ENCODE data around the gene DYNLRB1. TPM values are rescaled to one million over a fixed set of nuclear protein-coding genes. Genes with fewer than 3 reads are reported as not detected.

DYNLRB1 gene
- polyA plus RNA-seq, 3 donors = 139 to 166 (median 148) TPM

DNA sequence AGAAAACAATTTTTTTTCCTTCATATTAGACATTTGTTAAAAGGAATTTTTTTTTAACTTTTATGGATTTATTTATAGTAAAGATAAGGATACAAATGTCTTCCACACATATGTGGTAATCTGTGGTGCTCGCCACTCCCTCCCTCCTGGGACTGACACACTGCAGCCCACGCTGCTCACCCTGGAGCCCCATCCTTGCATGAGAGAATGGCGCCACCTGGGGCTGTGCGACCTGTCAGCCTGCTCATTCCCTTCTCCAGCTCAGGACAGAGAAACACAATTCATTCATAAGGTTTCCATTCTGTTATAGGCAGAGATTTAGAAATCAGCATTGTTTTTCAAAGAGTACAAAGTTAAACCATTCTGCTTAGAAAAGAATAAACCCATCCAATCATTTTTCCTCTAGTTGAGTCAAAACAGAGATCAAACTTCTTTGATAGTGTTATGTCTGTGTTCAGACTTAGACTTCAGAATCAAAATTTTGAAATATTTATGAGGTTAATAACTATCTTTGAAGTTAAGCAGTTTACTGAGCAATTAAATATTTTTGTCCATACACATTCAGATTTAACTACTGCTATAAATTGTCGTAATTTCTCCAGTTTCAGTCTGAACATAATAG lies 42.8 kb upstream of the DYNLRB1 start:
- Histone ChIP-seq H4K20me1 (ENCODE audit: insufficient read depth, low read length) (peaks cover 46% of the 10 kb centered on the region), H3K9me3 (replicated peaks in 1 of 2; ENCODE audit: control insufficient read depth in 1 of 2, insufficient read depth in 1 of 2, low read length in 2 of 2) (no peaks in the 10 kb centered on the region), H3K4me3 (replicated peaks in 1 of 3; ENCODE audit: low read depth in 2 of 3, low read length in 3 of 3) (no peak overlapping the region), H2AFZ (ENCODE audit: insufficient read depth, low read depth, low read length, poor library complexity, severe bottlenecking) (no peak overlapping the region), H3K9ac (ENCODE audit: insufficient read depth, low read length, poor library complexity, severe bottlenecking) (no peak overlapping the region), H3K36me3 (replicated peaks in 1 of 2; ENCODE audit: control insufficient read depth in 1 of 2, insufficient read depth in 2 of 2, low read length in 2 of 2) (peaks cover 70 to 78% of the 10 kb centered on the region in 2 donors), H3K79me2 (ENCODE audit: insufficient read depth, low read length) (no peaks in the 10 kb centered on the region), H3K27ac (ENCODE audit: low read depth in 1 of 2, low read length in 2 of 2) (no peak overlapping the region), H3K27me3 (ENCODE audit: control insufficient read depth in 2 of 2, insufficient read depth in 2 of 2, low read length in 2 of 2) (no peaks in the 10 kb centered on the region), H3K4me1 (ENCODE audit: control insufficient read depth in 1 of 2, insufficient read depth in 2 of 2, low read length in 2 of 2) (no peaks in the 10 kb centered on the region), H3K4me2 (replicated peaks; ENCODE audit: extremely low read depth, low read length, poor library complexity, severe bottlenecking) (no peak overlapping the region)
- H3K4me3 Mint-ChIP-seq = no peak overlapping the region
- no peak for DNase-seq
- H3K4me1 Mint-ChIP-seq = peaks cover 7% of the 10 kb centered on the region
- TF ChIP-seq, protein P1, sequence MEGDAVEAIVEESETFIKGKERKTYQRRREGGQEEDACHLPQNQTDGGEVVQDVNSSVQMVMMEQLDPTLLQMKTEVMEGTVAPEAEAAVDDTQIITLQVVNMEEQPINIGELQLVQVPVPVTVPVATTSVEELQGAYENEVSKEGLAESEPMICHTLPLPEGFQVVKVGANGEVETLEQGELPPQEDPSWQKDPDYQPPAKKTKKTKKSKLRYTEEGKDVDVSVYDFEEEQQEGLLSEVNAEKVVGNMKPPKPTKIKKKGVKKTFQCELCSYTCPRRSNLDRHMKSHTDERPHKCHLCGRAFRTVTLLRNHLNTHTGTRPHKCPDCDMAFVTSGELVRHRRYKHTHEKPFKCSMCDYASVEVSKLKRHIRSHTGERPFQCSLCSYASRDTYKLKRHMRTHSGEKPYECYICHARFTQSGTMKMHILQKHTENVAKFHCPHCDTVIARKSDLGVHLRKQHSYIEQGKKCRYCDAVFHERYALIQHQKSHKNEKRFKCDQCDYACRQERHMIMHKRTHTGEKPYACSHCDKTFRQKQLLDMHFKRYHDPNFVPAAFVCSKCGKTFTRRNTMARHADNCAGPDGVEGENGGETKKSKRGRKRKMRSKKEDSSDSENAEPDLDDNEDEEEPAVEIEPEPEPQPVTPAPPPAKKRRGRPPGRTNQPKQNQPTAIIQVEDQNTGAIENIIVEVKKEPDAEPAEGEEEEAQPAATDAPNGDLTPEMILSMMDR (IDR thresholded peaks at IDR 0.05) = no peak
- H3K27ac Mint-ChIP-seq = peak overlapping the region in 2 of 7 donors; percentile 25 to 50
- peaks cover 59 to 87% of the 10 kb centered on the region in 2 donors for H3K36me3 Mint-ChIP-seq
- no CpG with 5 or more reads among the region's 5 CpGs for WGBS (ENCODE audit: insufficient coverage)
- H3K27me3 Mint-ChIP-seq (ENCODE audit: low read depth in 3 of 3) = no peaks in the 10 kb centered on the region
- H3K9me3 Mint-ChIP-seq = no peaks in the 10 kb centered on the region
- intact Hi-C loops (cut with micrococcal nuclease) = no loop called here

DNA sequence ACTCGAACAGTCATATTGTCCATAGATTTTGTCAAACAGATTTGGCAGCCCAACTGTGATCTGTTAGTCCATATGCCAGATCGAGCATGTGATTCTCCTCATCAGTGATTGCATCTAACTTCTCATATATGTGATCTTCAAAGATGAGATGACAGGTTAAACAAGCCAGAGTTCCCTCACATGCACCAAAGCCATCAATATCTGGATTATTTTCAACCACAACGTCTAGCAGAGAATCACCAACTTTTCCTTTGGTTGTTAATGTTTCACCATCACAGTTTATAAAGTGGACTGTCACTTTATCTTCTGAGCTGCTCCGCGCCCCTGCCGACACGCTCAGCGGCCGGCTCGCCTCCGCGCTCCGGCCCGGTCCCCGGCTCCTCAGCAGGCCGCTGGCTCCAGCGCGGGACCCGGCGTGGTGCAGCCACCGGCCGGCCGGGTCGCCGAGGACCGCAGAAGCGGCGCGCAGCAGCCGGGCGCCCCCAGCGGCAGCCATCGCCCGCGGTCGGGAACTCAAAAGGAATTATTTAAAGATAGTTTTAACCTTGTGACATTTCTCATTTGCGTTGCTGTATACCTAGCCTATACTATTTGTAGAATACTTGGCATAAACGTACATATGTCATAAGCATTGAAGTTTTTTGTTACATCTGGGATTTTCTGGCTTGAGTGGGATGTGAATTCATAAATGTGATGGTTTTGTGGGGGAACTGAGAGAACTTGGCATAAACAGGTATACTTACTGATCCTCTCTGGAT lies 40.1 kb upstream of the DYNLRB1 start:
- TF ChIP-seq, protein P1 (IDR thresholded peaks at IDR 0.05) = peak; percentile 79

More for the DNA sequence above, 40.1 kb upstream of the DYNLRB1 start:
- no peak overlapping the region for H3K27ac ChIP-seq (ENCODE audit: low read depth in 1 of 2, low read length in 2 of 2)
- peak overlapping the region in 1 of 7 donors; percentile 50 for H3K27ac Mint-ChIP-seq
- no peak overlapping the region for H3K9ac ChIP-seq (ENCODE audit: insufficient read depth, low read length, poor library complexity, severe bottlenecking)
- H3K9me3 Mint-ChIP-seq = peaks cover 0 to 3% (median 0%) of the 10 kb centered on the region in 7 donors
- H3K27me3 ChIP-seq (ENCODE audit: control insufficient read depth in 2 of 2, insufficient read depth in 2 of 2, low read length in 2 of 2) = no peaks in the 10 kb centered on the region
- no peak overlapping the region for H3K4me2 ChIP-seq (replicated peaks; ENCODE audit: extremely low read depth, low read length, poor library complexity, severe bottlenecking)
- 22% methylated on average over 30 of the region's 38 CpGs for WGBS (ENCODE audit: insufficient coverage)
- no peaks in the 10 kb centered on the region for H3K27me3 Mint-ChIP-seq (ENCODE audit: low read depth in 3 of 3)
- intact Hi-C loops (cut with micrococcal nuclease) = no loop called here
- no peaks in the 10 kb centered on the region for H3K9me3 ChIP-seq (replicated peaks in 1 of 2; ENCODE audit: control insufficient read depth in 1 of 2, insufficient read depth in 1 of 2, low read length in 2 of 2)
- no peak overlapping the region for H3K4me3 Mint-ChIP-seq
- H2AFZ ChIP-seq (ENCODE audit: insufficient read depth, low read depth, low read length, poor library complexity, severe bottlenecking) = no peak overlapping the region
- H3K4me1 Mint-ChIP-seq = peaks cover 7% of the 10 kb centered on the region
- peaks cover 62 to 85% of the 10 kb centered on the region in 2 donors for H3K36me3 Mint-ChIP-seq
- H3K4me3 ChIP-seq (replicated peaks in 1 of 3; ENCODE audit: low read depth in 2 of 3, low read length in 3 of 3) = no peak overlapping the region
- peak; percentile 3 to 29 (median 12) for DNase-seq
- H3K79me2 ChIP-seq (ENCODE audit: insufficient read depth, low read length) = no peaks in the 10 kb centered on the region
- no peaks in the 10 kb centered on the region for H3K4me1 ChIP-seq (ENCODE audit: control insufficient read depth in 1 of 2, insufficient read depth in 2 of 2, low read length in 2 of 2)
- peaks cover 27% of the 10 kb centered on the region for H4K20me1 ChIP-seq (ENCODE audit: insufficient read depth, low read length)
- H3K36me3 ChIP-seq (replicated peaks in 1 of 2; ENCODE audit: control insufficient read depth in 1 of 2, insufficient read depth in 2 of 2, low read length in 2 of 2) = peaks cover 72 to 79% of the 10 kb centered on the region in 2 donors
